B cell (primary cell): Measurements from ENCODE around the gene NAP1L1. TPM values are rescaled to one million over a fixed set of nuclear protein-coding genes. Genes with fewer than 3 reads are reported as not detected.

ENCODE experiments used
- ATAC-seq: fragments of 200-7000 bp; cut with Tn5 transposase; one replicate; pipeline ENCODE4 v1.10.0; 2021; ENCODE audit warnings: low read depth, mild to moderate bottlenecking, moderate number of reproducible peaks, moderate library complexity
- CTCF ChIA-PET: fragments of 350-600 bp; sonication (Branson Sonifier 250); formaldehyde crosslinking; loops from one replicate; lab custom pipeline; 2021; ENCODE audit warnings: antibody characterized with exemption, inconsistent platforms; lab: Charles Lee
- POLR2A ChIA-PET: fragments of 350-600 bp; sonication (Branson Sonifier 250); formaldehyde crosslinking; loops from one replicate; lab custom pipeline; 2021; ENCODE audit warnings: antibody characterized with exemption; lab: Charles Lee
- DNase-seq: peaks from one replicate; pipeline ENCODE4 v3.0.0; 2013
- H2AFZ ChIP-seq: 2 replicates; pipeline ENCODE4 v1.6.1; 2012; ENCODE audit warnings: mild to moderate bottlenecking, low read depth, low read length; ENCODE audit not compliant: insufficient read depth, poor library complexity, severe bottlenecking
- H3K27ac ChIP-seq, 2 donors: 1 replicate in 1 of 2; 2 replicates in 1 of 2; pipeline ENCODE4 v1.5.1; 2012 to 2013; ENCODE audit warnings: low read length in 2 of 2, mild to moderate bottlenecking in 2 of 2, moderate library complexity in 1 of 2
- H3K27me3 ChIP-seq, 4 experiments: fragments of 200-600 bp in 1 of 4; sonication (generic) in 1 of 4; replicated peaks in 1 of 4; 1 replicate in 2 of 4; 2 replicates in 2 of 4; pipeline versions ENCODE4 v1.6.1 to v1.7.0; 2013 to 2016; ENCODE audit warnings: low read length in 3 of 4, mild to moderate bottlenecking in 2 of 4, mixed read lengths in 1 of 4, moderate library complexity in 1 of 4; ENCODE audit not compliant: insufficient read depth in 4 of 4, control insufficient read depth in 3 of 4; ENCODE audit errors: control extremely low read depth in 1 of 4
- H3K36me3 ChIP-seq, 2 experiments: replicated peaks in 1 of 2; 1 replicate in 1 of 2; 2 replicates in 1 of 2; pipeline versions ENCODE4 v1.6.1 to v1.7.1; 2013; ENCODE audit warnings: low read length in 1 of 2; ENCODE audit not compliant: insufficient read depth in 2 of 2, control insufficient read depth in 1 of 2; ENCODE audit errors: control extremely low read depth in 1 of 2, extremely low read depth in 1 of 2
- H3K4me1 ChIP-seq, 2 donors: fragments of 200-600 bp in 1 of 2; sonication (generic) in 1 of 2; 1 replicate in 1 of 2; 2 replicates in 1 of 2; pipeline versions ENCODE4 v1.5.1 to v1.6.1; 2013 to 2017; ENCODE audit warnings: low read length in 2 of 2; ENCODE audit not compliant: control insufficient read depth in 2 of 2, insufficient read depth in 2 of 2
- H3K4me2 ChIP-seq: replicated peaks from 2 replicates; pipeline ENCODE3; 2012; ENCODE audit warnings: mild to moderate bottlenecking, low read depth, low read length; ENCODE audit not compliant: poor library complexity, severe bottlenecking
- H3K4me3 ChIP-seq, 5 experiments: fragments of 200-600 bp in 1 of 5; sonication (generic) in 1 of 5; 1 replicate in 3 of 5; 2 replicates in 2 of 5; pipeline versions ENCODE4 v1.5.1 to v1.7.0; 2011 to 2016; ENCODE audit warnings: low read length in 4 of 5, mild to moderate bottlenecking in 4 of 5, low read depth in 2 of 5, control low read depth in 1 of 5, moderate library complexity in 1 of 5; ENCODE audit not compliant: insufficient read depth in 1 of 5; ENCODE audit errors: control extremely low read depth in 1 of 5, extremely low read depth in 1 of 5
- H3K79me2 ChIP-seq: fragments of 200-600 bp; sonication (generic); one replicate; pipeline ENCODE4 v1.6.0; 2016; ENCODE audit warnings: low read length; ENCODE audit not compliant: control insufficient read depth, insufficient read depth
- H3K9ac ChIP-seq: fragments of 200-600 bp; sonication (generic); 2 replicates; pipeline ENCODE4 v1.6.1; 2017; ENCODE audit warnings: mild to moderate bottlenecking, low read length, moderate library complexity
- H3K9me3 ChIP-seq, 3 donors: one replicate each; pipeline versions ENCODE4 v1.6.1 to v1.7.1; 2013; ENCODE audit warnings: low read length in 2 of 3; ENCODE audit not compliant: control insufficient read depth in 2 of 3, insufficient read depth in 1 of 3; ENCODE audit errors: control extremely low read depth in 1 of 3
- H4K20me1 ChIP-seq: 2 replicates; pipeline ENCODE4 v1.6.0; 2012; ENCODE audit warnings: mild to moderate bottlenecking, low read length; ENCODE audit not compliant: insufficient read depth, control insufficient read depth, poor library complexity, severe bottlenecking
- H3K27ac Mint-ChIP-seq: one replicate; pipeline ENCODE4 v1.8.0; 2021; ENCODE audit warnings: mixed read lengths
- H3K27me3 Mint-ChIP-seq: one replicate; pipeline ENCODE4 v1.8.0; 2021; ENCODE audit warnings: mixed read lengths
- H3K4me1 Mint-ChIP-seq: one replicate; pipeline ENCODE4 v1.8.0; 2021; ENCODE audit warnings: mixed read lengths
- H3K4me3 Mint-ChIP-seq: one replicate; pipeline ENCODE4 v1.8.0; 2021; ENCODE audit warnings: mixed read lengths
- H3K9me3 Mint-ChIP-seq: one replicate; pipeline ENCODE4 v1.8.0; 2022; ENCODE audit warnings: mixed read lengths; ENCODE audit not compliant: insufficient read depth
- CTCF ChIP-seq: fragments of 200-600 bp; IDR thresholded peaks from one replicate; pipeline ENCODE4 v1.8.0; 2022; ENCODE audit warnings: antibody characterized with exemption, mild to moderate bottlenecking
- EZH2 ChIP-seq: IDR thresholded peaks from 2 replicates; pipeline ENCODE4 v1.6.1; 2012; ENCODE audit warnings: borderline replicate concordance, low read depth, mild to moderate bottlenecking, moderate library complexity, low read length; ENCODE audit not compliant: insufficient read depth, poor library complexity, severe bottlenecking
- WGBS: methylation state at CpG from one replicate; pipeline ENCODE4 v1.1.5; 2013; ENCODE audit warnings: missing lambda C conversion rate; ENCODE audit not compliant: insufficient coverage; 5-methylcytosine and 5-hydroxymethylcytosine counted together
- intact Hi-C: fragments of 100-400 bp; cut with micrococcal nuclease; formaldehyde crosslinking; loops from one replicate; pipeline ENCODE4 v1.10.0; 2022
- polyA plus RNA-seq: library from polyadenylated mRNA; depleted of rRNA; stranded (reverse); fragments of >200 nt; gene quantifications from 2 replicates; pipeline ENCODE4 v1.2.3, GENCODE V29; 2012
- total RNA-seq, 2 donors: library from RNA; stranded (reverse); fragments of 120-200 nt in 1 of 2; gene quantifications; 1 replicate in 1 of 2; 2 replicates in 1 of 2; pipeline versions ENCODE4 v1.2.3 to v1.2.4, GENCODE V29; 2013 to 2022

Gene NAP1L1
- total and polyA plus RNA-seq, 2 donors (not counting 1 experiment from before 2014, with no cell fraction given), result 165 to 766 TPM

GRCh38 chr12:76012644-76013043, 71.8 kb downstream of the NAP1L1 start:
- Mint-ChIP-seq H3K27me3 (peaks cover 37% of the 10 kb centered on the region), H3K4me1 (no peaks in the 10 kb centered on the region), H3K9me3 (no peaks in the 10 kb centered on the region), H3K27ac (no peak overlapping the region), H3K4me3 (no peak overlapping the region)
- no peak overlapping the region for H3K27ac ChIP-seq
- DNase-seq, result no peak
- 95% methylated on average over 4 of the region's 4 CpGs for WGBS
- POLR2A ChIA-PET, result no interaction called here
- intact Hi-C loops, result no loop called here
- H3K27me3 ChIP-seq, result peaks cover 0 to 2% (median 0%) of the 10 kb centered on the region in 4 experiments
- H3K9ac ChIP-seq, result no peak overlapping the region
- no peak for ATAC-seq
- TF ChIP-seq EZH2 (no peak), CTCF (no peak)
- H3K4me3 ChIP-seq, result no peak overlapping the region
- no peaks in the 10 kb centered on the region for H3K9me3 ChIP-seq
- H2AFZ ChIP-seq, result no peak overlapping the region
- H3K36me3 ChIP-seq, result no peaks in the 10 kb centered on the region
- H3K79me2 ChIP-seq, result no peaks in the 10 kb centered on the region
- no peaks in the 10 kb centered on the region for H3K4me1 ChIP-seq
- CTCF ChIA-PET, result interaction anchor here (1.1 kb wide), 1 partner anchor 20 kb away, joined by 3 read pairs; no protein-coding TSS in a partner anchor
- no peak overlapping the region for H3K4me2 ChIP-seq
- no peaks in the 10 kb centered on the region for H4K20me1 ChIP-seq

- Histone ChIP-seq H2AFZ (no peak overlapping the region), H3K9me3 (no peaks in the 10 kb centered on the region), H3K4me1 (no peaks in the 10 kb centered on the region), H3K4me2 (no peak overlapping the region), H3K27me3 (peaks cover 0 to 3% (median 1%) of the 10 kb centered on the region in 4 experiments), H3K36me3 (no peaks in the 10 kb centered on the region), H3K9ac (no peak overlapping the region), H3K27ac (no peak overlapping the region), H3K4me3 (no peak overlapping the region), H4K20me1 (no peaks in the 10 kb centered on the region), H3K79me2 (no peaks in the 10 kb centered on the region)
- POLR2A ChIA-PET, result no interaction called here
- DNase-seq (no peak), ATAC-seq (no peak)
- H3K4me3 Mint-ChIP-seq, result no peak overlapping the region
- WGBS, result 87% methylated on average over 6 of the region's 6 CpGs
- CTCF ChIA-PET, result no interaction called here
- no peaks in the 10 kb centered on the region for H3K9me3 Mint-ChIP-seq
- TF ChIP-seq EZH2 (no peak), CTCF (no peak)
- peaks cover 35% of the 10 kb centered on the region for H3K27me3 Mint-ChIP-seq
- no peaks in the 10 kb centered on the region for H3K4me1 Mint-ChIP-seq
- intact Hi-C loops, result no loop called here
- no peak overlapping the region for H3K27ac Mint-ChIP-seq
Measured at GRCh38 chr12:76010732-76011458, 73.6 kb downstream of the NAP1L1 start.
